Measurements from ENCODE around the gene THY1. TPM values are rescaled to one million over a fixed set of nuclear protein-coding genes. Genes with fewer than 3 reads are reported as not detected.
"Not testable (repeated sequence)": the region's sequence is repeated elsewhere in the genome, so short reads cannot be mapped to it uniquely, and the experiment has no call there.

The THY1 gene
- total RNA-seq, 1 donor from 2014 or later: 49.2 TPM

DNA sequence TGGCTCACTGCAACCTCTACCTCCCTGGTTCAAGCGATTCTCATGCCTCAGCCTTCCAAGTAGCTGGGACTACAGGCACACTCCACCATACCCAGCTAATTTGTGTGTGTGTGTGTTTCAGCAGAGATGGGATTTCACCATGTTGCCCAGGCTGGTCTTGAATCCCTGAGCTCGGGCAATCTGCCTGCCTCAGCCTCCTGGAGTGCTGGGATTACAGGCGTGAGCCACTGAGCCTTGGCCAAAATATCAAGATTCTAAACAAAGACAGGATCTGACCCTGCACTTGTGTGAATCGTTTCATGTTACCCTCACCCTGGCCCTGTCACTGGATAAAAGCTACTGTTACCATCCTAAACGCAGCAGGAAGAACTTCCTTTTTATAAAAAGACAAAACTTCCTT is 15.6 kb upstream of the THY1 start:
- H3K9me3 Mint-ChIP-seq: peaks cover 7% of the 10 kb centered on the region
- no peak overlapping the region for H2AFZ ChIP-seq (replicated peaks)
- H3K27me3 ChIP-seq: no peaks in the 10 kb centered on the region
- H3K4me3 ChIP-seq: no peak overlapping the region
- H3K4me3 Mint-ChIP-seq: no peak overlapping the region
- no peaks in the 10 kb centered on the region for H3K9me3 ChIP-seq (ENCODE audit: low read depth)
- no peaks in the 10 kb centered on the region for H3K36me3 ChIP-seq
- peaks cover 3% of the 10 kb centered on the region for H3K4me1 Mint-ChIP-seq
- H3K79me2 ChIP-seq (ENCODE audit: low read depth): no peaks in the 10 kb centered on the region
- no peak overlapping the region for H3K4me2 ChIP-seq
- no peaks in the 10 kb centered on the region for H3F3A ChIP-seq (ENCODE audit: low read depth)
- H4K20me1 ChIP-seq (ENCODE audit: low read depth): no peaks in the 10 kb centered on the region
- H3K27ac ChIP-seq: no peak overlapping the region
- no peaks in the 10 kb centered on the region for H3K36me3 Mint-ChIP-seq
- TF ChIP-seq, protein P1, sequence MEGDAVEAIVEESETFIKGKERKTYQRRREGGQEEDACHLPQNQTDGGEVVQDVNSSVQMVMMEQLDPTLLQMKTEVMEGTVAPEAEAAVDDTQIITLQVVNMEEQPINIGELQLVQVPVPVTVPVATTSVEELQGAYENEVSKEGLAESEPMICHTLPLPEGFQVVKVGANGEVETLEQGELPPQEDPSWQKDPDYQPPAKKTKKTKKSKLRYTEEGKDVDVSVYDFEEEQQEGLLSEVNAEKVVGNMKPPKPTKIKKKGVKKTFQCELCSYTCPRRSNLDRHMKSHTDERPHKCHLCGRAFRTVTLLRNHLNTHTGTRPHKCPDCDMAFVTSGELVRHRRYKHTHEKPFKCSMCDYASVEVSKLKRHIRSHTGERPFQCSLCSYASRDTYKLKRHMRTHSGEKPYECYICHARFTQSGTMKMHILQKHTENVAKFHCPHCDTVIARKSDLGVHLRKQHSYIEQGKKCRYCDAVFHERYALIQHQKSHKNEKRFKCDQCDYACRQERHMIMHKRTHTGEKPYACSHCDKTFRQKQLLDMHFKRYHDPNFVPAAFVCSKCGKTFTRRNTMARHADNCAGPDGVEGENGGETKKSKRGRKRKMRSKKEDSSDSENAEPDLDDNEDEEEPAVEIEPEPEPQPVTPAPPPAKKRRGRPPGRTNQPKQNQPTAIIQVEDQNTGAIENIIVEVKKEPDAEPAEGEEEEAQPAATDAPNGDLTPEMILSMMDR (IDR thresholded peaks at IDR 0.05): no peak
- no peak for TF ChIP-seq EZH2phosphoT487 (IDR thresholded peaks at IDR 0.05)
- H3K27ac Mint-ChIP-seq: no peak overlapping the region
- H3K9ac ChIP-seq: no peak overlapping the region
- no peaks in the 10 kb centered on the region for H3K4me1 ChIP-seq
- DNase-seq (ENCODE audit: low spot score): no peak
- peaks cover 8% of the 10 kb centered on the region for H3K27me3 Mint-ChIP-seq (ENCODE audit: insufficient read depth, low read depth)

DNA sequence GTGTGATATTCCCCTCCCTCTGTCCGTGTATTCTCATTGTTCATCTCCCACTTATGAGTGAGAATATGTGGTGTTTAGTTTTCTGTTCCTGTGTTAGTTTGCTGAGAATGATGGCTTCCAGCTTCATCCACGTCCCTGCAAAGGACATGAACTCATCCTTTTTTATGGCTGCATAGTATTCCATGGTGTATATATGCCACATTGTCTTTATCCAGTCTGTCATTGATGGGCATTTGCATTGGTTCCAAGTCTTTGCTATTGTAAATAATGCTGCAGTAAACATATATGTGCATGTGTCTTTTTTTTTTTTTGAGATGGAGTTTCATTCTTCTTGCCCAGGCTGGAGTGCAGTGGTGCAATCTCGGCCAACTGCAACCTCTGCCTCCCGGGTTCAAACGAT is 14.5 kb upstream of the THY1 start:
- H4K20me1 ChIP-seq (ENCODE audit: low read depth); H3K27me3 Mint-ChIP-seq (ENCODE audit: insufficient read depth, low read depth); H3K79me2 ChIP-seq (ENCODE audit: low read depth); H3F3A ChIP-seq (ENCODE audit: low read depth); H3K4me1 Mint-ChIP-seq; H3K4me2 ChIP-seq; H3K9me3 Mint-ChIP-seq; H3K36me3 ChIP-seq; H3K9me3 ChIP-seq (ENCODE audit: low read depth); H3K36me3 Mint-ChIP-seq; H3K4me3 ChIP-seq; H3K27ac ChIP-seq; H3K27ac Mint-ChIP-seq; H2AFZ ChIP-seq (replicated peaks); H3K27me3 ChIP-seq; H3K9ac ChIP-seq; H3K4me1 ChIP-seq; H3K4me3 Mint-ChIP-seq; DNase-seq (ENCODE audit: low spot score): not testable (repeated sequence)

DNA sequence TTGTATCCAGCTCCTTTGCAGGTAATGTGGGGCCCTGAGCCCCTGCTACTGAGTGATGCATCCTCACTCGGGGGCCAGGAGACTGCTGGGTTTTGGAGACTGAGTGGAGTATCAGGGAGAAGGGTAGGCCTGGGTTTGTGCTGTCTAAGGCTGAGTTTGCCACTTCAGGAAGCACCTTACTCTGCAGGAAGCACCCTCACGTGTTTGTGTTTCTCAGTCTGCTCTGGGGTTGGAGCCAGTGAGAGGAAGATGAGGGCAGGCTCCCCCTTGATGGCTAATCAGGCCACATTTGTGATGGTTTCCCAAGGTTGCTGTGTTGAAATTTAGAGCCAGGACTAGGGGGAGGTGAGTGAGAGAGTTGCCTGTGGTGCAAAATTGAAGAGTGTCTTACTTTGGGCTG is 13.7 kb upstream of the THY1 start:
- Histone ChIP-seq H3K27ac (no peak overlapping the region), H3K79me2 (ENCODE audit: low read depth) (no peaks in the 10 kb centered on the region), H3K4me1 (peaks cover 17% of the 10 kb centered on the region), H2AFZ (replicated peaks) (no peak overlapping the region), H3K27me3 (no peaks in the 10 kb centered on the region), H4K20me1 (ENCODE audit: low read depth) (no peaks in the 10 kb centered on the region), H3K9me3 (ENCODE audit: low read depth) (no peaks in the 10 kb centered on the region), H3F3A (ENCODE audit: low read depth) (no peaks in the 10 kb centered on the region), H3K36me3 (no peaks in the 10 kb centered on the region), H3K4me3 (no peak overlapping the region), H3K4me2 (no peak overlapping the region), H3K9ac (no peak overlapping the region)
- TF ChIP-seq EZH2phosphoT487 (IDR thresholded peaks at IDR 0.05) (no peak), EZH2 (IDR thresholded peaks at IDR 0.05) (no peak)
- TF ChIP-seq, protein P1 (IDR thresholded peaks at IDR 0.05): no peak
- DNase-seq (ENCODE audit: low spot score): no peak
- H3K9me3 Mint-ChIP-seq: peaks cover 7% of the 10 kb centered on the region
- peaks cover 13% of the 10 kb centered on the region for H3K27me3 Mint-ChIP-seq (ENCODE audit: insufficient read depth, low read depth)
- no peak overlapping the region for H3K4me3 Mint-ChIP-seq
- H3K4me1 Mint-ChIP-seq: peaks cover 11% of the 10 kb centered on the region
- no peak overlapping the region for H3K27ac Mint-ChIP-seq
- H3K36me3 Mint-ChIP-seq: no peaks in the 10 kb centered on the region

DNA sequence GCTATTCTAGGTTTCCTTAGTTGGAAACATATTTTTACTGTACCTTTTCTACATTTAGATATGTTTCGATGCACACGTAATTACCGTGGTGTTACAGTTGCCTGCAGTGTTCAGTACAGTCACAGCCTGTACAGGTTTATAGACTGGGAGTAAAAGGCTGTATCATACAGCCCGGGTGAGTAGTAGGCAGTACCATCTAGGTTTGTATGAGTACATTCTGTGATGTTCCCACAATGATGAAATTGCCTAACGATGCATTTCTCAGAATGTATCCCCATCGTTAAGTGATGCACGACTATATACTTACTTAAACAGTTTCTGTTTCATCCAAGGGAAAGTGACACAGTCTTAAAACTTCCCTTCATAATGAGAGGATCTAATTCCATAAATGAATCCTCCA is 13.1 kb upstream of the THY1 start:
- Mint-ChIP-seq H3K27ac (no peak overlapping the region), H3K9me3 (peaks cover 7% of the 10 kb centered on the region), H3K4me1 (peaks cover 13% of the 10 kb centered on the region), H3K4me3 (no peak overlapping the region), H3K27me3 (ENCODE audit: insufficient read depth, low read depth) (peaks cover 15% of the 10 kb centered on the region), H3K36me3 (no peaks in the 10 kb centered on the region)
- H3K27ac ChIP-seq: no peak overlapping the region
- H3K36me3 ChIP-seq: no peaks in the 10 kb centered on the region
- H3K4me1 ChIP-seq: peaks cover 17% of the 10 kb centered on the region
- no peak overlapping the region for H2AFZ ChIP-seq (replicated peaks)
- H4K20me1 ChIP-seq (ENCODE audit: low read depth): no peaks in the 10 kb centered on the region
- TF ChIP-seq, protein P1 (IDR thresholded peaks at IDR 0.05): no peak
- TF ChIP-seq EZH2phosphoT487 (IDR thresholded peaks at IDR 0.05): no peak
- TF ChIP-seq EZH2 (IDR thresholded peaks at IDR 0.05): no peak
- no peaks in the 10 kb centered on the region for H3K27me3 ChIP-seq
- no peak for DNase-seq (ENCODE audit: low spot score)
- no peaks in the 10 kb centered on the region for H3K9me3 ChIP-seq (ENCODE audit: low read depth)
- no peaks in the 10 kb centered on the region for H3K79me2 ChIP-seq (ENCODE audit: low read depth)
- H3K4me2 ChIP-seq: no peak overlapping the region
- no peaks in the 10 kb centered on the region for H3F3A ChIP-seq (ENCODE audit: low read depth)
- no peak overlapping the region for H3K4me3 ChIP-seq
- H3K9ac ChIP-seq: no peak overlapping the region

All from neural progenitor cell (in vitro differentiated cells).